ENCODE data around the gene SRPRA.
"Not testable (repeated sequence)": the region's sequence is repeated elsewhere in the genome, so short reads cannot be mapped to it uniquely, and the experiment has no call there.

The SRPRA gene

GRCh38 chr11:126310200-126310991 lies 41.7 kb upstream of the SRPRA start:
- no peak overlapping the region for H3K4me3 ChIP-seq
- no peaks in the 10 kb centered on the region for H3K9me3 ChIP-seq (ENCODE audit: low read depth, low read length)
- H3K36me3 ChIP-seq (ENCODE audit: insufficient read depth, low read length), result peaks cover 6% of the 10 kb centered on the region; the same call in 1 of the 2 replicates
- no peak for DNase-seq (ENCODE audit: low read depth, low spot score)
- no peak overlapping the region for H3K9ac ChIP-seq (ENCODE audit: insufficient read length)
- no peak overlapping the region for H3K27ac ChIP-seq
- no peak for TF ChIP-seq EZH2 (IDR thresholded peaks at IDR 0.05)
- no peak for TF ChIP-seq POLR2AphosphoS5 (IDR thresholded peaks at IDR 0.05; ENCODE audit: borderline replicate concordance, low read depth, low read length)
- no peak for TF ChIP-seq FOXP2 (optimal IDR thresholded peaks at IDR 0.05; ENCODE audit: control extremely low read depth, extremely low read length, insufficient read depth)

GRCh38 chr11:126308771-126309170 lies 40.1 kb upstream of the SRPRA start:
- not testable (repeated sequence) for H3K36me3 ChIP-seq (ENCODE audit: insufficient read depth, low read length); DNase-seq (ENCODE audit: low read depth, low spot score); H3K27ac ChIP-seq

GRCh38 chr11:126308271-126308671 lies 39.6 kb upstream of the SRPRA start:
- Histone ChIP-seq H3K9ac (ENCODE audit: insufficient read length) (no peak overlapping the region), H3K9me3 (ENCODE audit: low read depth, low read length) (no peaks in the 10 kb centered on the region), H3K4me3 (no peak overlapping the region), H3K27ac (no peak overlapping the region), H3K36me3 (ENCODE audit: insufficient read depth, low read length) (no peaks in the 10 kb centered on the region)
- no peak for DNase-seq (ENCODE audit: low read depth, low spot score)
- TF ChIP-seq POLR2AphosphoS5 (IDR thresholded peaks at IDR 0.05; ENCODE audit: borderline replicate concordance, low read depth, low read length) (no peak), FOXP2 (optimal IDR thresholded peaks at IDR 0.05; ENCODE audit: control extremely low read depth, extremely low read length, insufficient read depth) (no peak), EZH2 (IDR thresholded peaks at IDR 0.05) (no peak)

More at GRCh38 chr11:126308771-126309170, 40.1 kb upstream of the SRPRA start:
- not testable (repeated sequence) for H3K9ac ChIP-seq (ENCODE audit: insufficient read length); H3K9me3 ChIP-seq (ENCODE audit: low read depth, low read length); H3K4me3 ChIP-seq

GRCh38 chr11:126307706-126308105 lies 39.0 kb upstream of the SRPRA start:
- TF ChIP-seq POLR2AphosphoS5 (IDR thresholded peaks at IDR 0.05; ENCODE audit: borderline replicate concordance, low read depth, low read length) (no peak), EZH2 (IDR thresholded peaks at IDR 0.05) (no peak)
- Histone ChIP-seq H3K9ac (ENCODE audit: insufficient read length) (no peak overlapping the region), H3K4me3 (no peak overlapping the region), H3K36me3 (ENCODE audit: insufficient read depth, low read length) (no peaks in the 10 kb centered on the region), H3K9me3 (ENCODE audit: low read depth, low read length) (no peaks in the 10 kb centered on the region), H3K27ac (no peak overlapping the region)
- no peak for DNase-seq (ENCODE audit: low read depth, low spot score)

- H3K9me3 ChIP-seq (ENCODE audit: low read depth, low read length), result no peaks in the 10 kb centered on the region
- no peak overlapping the region for H3K4me3 ChIP-seq
- H3K36me3 ChIP-seq (ENCODE audit: insufficient read depth, low read length), result no peaks in the 10 kb centered on the region
- no peak for DNase-seq (ENCODE audit: low read depth, low spot score)
- H3K9ac ChIP-seq (ENCODE audit: insufficient read length), result no peak overlapping the region
- TF ChIP-seq POLR2AphosphoS5 (IDR thresholded peaks at IDR 0.05; ENCODE audit: borderline replicate concordance, low read depth, low read length), result no peak
- no peak for TF ChIP-seq FOXP2 (optimal IDR thresholded peaks at IDR 0.05; ENCODE audit: control extremely low read depth, extremely low read length, insufficient read depth)
- TF ChIP-seq EZH2 (IDR thresholded peaks at IDR 0.05), result no peak
- no peak overlapping the region for H3K27ac ChIP-seq
These were observed 37.0 kb upstream of the SRPRA start for GRCh38 chr11:126305699-126306098.

- no peak for DNase-seq (ENCODE audit: low read depth, low spot score)
- Histone ChIP-seq H3K9me3 (ENCODE audit: low read depth, low read length) (no peaks in the 10 kb centered on the region), H3K36me3 (ENCODE audit: insufficient read depth, low read length) (no peaks in the 10 kb centered on the region), H3K9ac (ENCODE audit: insufficient read length) (no peak overlapping the region), H3K4me3 (peak overlapping the region; percentile 90), H3K27ac (no peak overlapping the region)
- TF ChIP-seq EZH2 (IDR thresholded peaks at IDR 0.05), result no peak
- TF ChIP-seq POLR2AphosphoS5 (IDR thresholded peaks at IDR 0.05; ENCODE audit: borderline replicate concordance, low read depth, low read length), result no peak
These were observed 35.9 kb upstream of the SRPRA start for GRCh38 chr11:126304457-126305075.

- DNase-seq (ENCODE audit: low read depth, low spot score), result peak; percentile 24
- Histone ChIP-seq H3K27ac (peak within 1 kb of the TSS; percentile 65), H3K4me3 (peak within 1 kb of the TSS; percentile 90), H3K36me3 (ENCODE audit: insufficient read depth, low read length) (no peaks in the 10 kb centered on the region), H3K9me3 (ENCODE audit: low read depth, low read length) (no peaks in the 10 kb centered on the region), H3K9ac (ENCODE audit: insufficient read length) (peak within 1 kb of the TSS; percentile 95)
- TF ChIP-seq POLR2AphosphoS5 (IDR thresholded peaks at IDR 0.05; ENCODE audit: borderline replicate concordance, low read depth, low read length) (peak; percentile 89), EZH2 (IDR thresholded peaks at IDR 0.05) (no peak)
These were observed 35.1 kb upstream of the SRPRA start, which contains the start of gene DCPS for GRCh38 chr11:126303623-126304456. Gene DCPS (plus strand): TSS chr11:126304060. CDS start chr11:126304081, 21 bp downstream.

- Histone ChIP-seq H3K36me3 (ENCODE audit: insufficient read depth, low read length) (no peaks in the 10 kb centered on the region), H3K9me3 (ENCODE audit: low read depth, low read length) (no peaks in the 10 kb centered on the region), H3K9ac (ENCODE audit: insufficient read length) (no peak overlapping the region), H3K27ac (no peak overlapping the region), H3K4me3 (no peak overlapping the region)
- TF ChIP-seq POLR2AphosphoS5 (IDR thresholded peaks at IDR 0.05; ENCODE audit: borderline replicate concordance, low read depth, low read length) (no peak), FOXP2 (optimal IDR thresholded peaks at IDR 0.05; ENCODE audit: control extremely low read depth, extremely low read length, insufficient read depth) (no peak), EZH2 (IDR thresholded peaks at IDR 0.05) (no peak)
- no peak for DNase-seq (ENCODE audit: low read depth, low spot score)
These were observed 28.3 kb upstream of the SRPRA start for GRCh38 chr11:126297004-126297403.

Measured in SK-N-MC (cell line).